HEK293 (cell line): Measurements from ENCODE around the gene SPATA31A7.
"Not testable (repeated sequence)": the region's sequence is repeated elsewhere in the genome, so short reads cannot be mapped to it uniquely, and the experiment has no call there.

Experiments
- CTCF ChIP-seq: fragments of 450-650 bp; formaldehyde crosslinking; IDR thresholded peaks from 2 replicates; pipeline ENCODE4 v1.5.1; 2016; ENCODE audit warnings: missing biosample characterization, missing genetic modification characterization
- PRDM6 ChIP-seq: fragments of 450-650 bp; formaldehyde crosslinking; IDR thresholded peaks from 2 replicates; pipeline ENCODE4 v1.5.1; 2017; ENCODE audit warnings: missing biosample characterization, missing genetic modification characterization
- ZBTB11 ChIP-seq: fragments of 450-650 bp; formaldehyde crosslinking; conservative IDR thresholded peaks from 2 replicates; pipeline ENCODE4 v1.5.1; 2016; ENCODE audit warnings: low read depth, missing biosample characterization, missing genetic modification characterization
- ZNF202 ChIP-seq: fragments of 450-650 bp; formaldehyde crosslinking; IDR thresholded peaks from 2 replicates; pipeline ENCODE4 v1.5.1; 2016; ENCODE audit warnings: missing biosample characterization, missing genetic modification characterization, borderline replicate concordance
- ZNF362 ChIP-seq: fragments of 450-650 bp; formaldehyde crosslinking; IDR thresholded peaks from 2 replicates; pipeline ENCODE4 v1.5.1; 2016; ENCODE audit warnings: missing biosample characterization, missing genetic modification characterization
- ZNF423 ChIP-seq: fragments of 450-650 bp; formaldehyde crosslinking; IDR thresholded peaks from 2 replicates; pipeline ENCODE4 v1.5.1; 2016; ENCODE audit warnings: missing biosample characterization, missing genetic modification characterization
- ZNF670 ChIP-seq: fragments of 450-650 bp; formaldehyde crosslinking; IDR thresholded peaks from 2 replicates; pipeline ENCODE4 v1.5.1; 2016; ENCODE audit warnings: missing biosample characterization, missing genetic modification characterization, low read depth

- TF ChIP-seq ZNF202 (tag by site-specific recombination); ZNF670; ZBTB11 (tag by site-specific recombination); CTCF (tag by site-specific recombination); PRDM6 (tag by site-specific recombination); ZNF362 (tag by site-specific recombination); ZNF423 (tag by site-specific recombination): not testable (repeated sequence)
Measured at GRCh38 chr9:61189736-61190135, at the start of gene SPATA31A7.
